ENCODE data around the gene NRL. TPM values are rescaled to one million over a fixed set of nuclear protein-coding genes. Genes with fewer than 3 reads are reported as not detected.

Gene NRL
- polyA plus RNA-seq, 1 donor (not counting 4 experiments of a cell fraction or from before 2014, with no cell fraction given), result 0.29 TPM

DNA sequence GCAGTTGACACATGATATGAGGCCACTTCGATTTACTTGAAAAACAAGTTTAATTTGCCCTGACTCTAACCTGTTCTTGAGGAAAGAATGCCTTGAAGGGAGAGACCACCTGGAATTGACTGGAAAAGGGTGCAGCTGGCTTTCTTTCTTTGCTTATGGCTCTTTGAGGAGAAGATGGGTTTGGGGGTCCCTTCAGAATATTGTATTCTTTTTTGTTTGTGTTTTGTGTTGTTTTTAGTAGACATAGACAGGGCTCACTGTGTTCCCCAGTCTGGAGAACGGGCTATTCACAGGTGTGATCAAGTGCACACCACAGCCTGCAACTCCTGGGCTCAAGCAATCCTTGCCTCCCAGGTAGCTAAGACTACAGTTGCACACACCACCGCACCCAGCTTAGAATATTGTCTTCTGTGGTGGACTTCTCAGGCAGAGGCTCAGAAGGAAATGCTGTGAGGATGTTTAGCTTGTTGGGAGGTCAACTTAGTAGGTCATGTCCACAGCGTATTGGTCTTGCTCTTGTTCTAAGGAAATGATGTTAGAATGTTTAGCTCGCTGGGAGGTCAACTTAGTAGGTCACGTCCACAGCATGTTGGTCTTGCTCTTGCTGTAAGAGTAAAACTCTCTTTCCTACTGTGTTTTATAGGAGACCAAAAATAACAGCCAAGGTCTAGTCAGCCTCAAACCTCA, 1.5 kb upstream of the NRL start:
- peaks cover 15% of the 10 kb centered on the region for H3K4me1 ChIP-seq (ENCODE audit: control insufficient read depth, extremely low read depth, insufficient read depth, low read length)
- DNase-seq (ENCODE audit: low read depth, low spot score) (no peak), FAIRE-seq (no peak)
- dilution Hi-C loops (cut with MboI; ENCODE audit: extremely low pct_ligation_motif_present, low sequenced_read_pairs), result no loop called here
- H3K36me3 ChIP-seq (ENCODE audit: control insufficient read depth in 2 of 2, extremely low read depth in 1 of 2, insufficient read depth in 2 of 2, low read length in 2 of 2), result peaks cover 19 to 30% of the 10 kb centered on the region in 2 experiments
- peak overlapping the region; percentile 71 for H3K4me2 ChIP-seq (ENCODE audit: control insufficient read depth, extremely low read depth, insufficient read depth, low read depth, low read length)
- H2AFZ ChIP-seq (ENCODE audit: control insufficient read depth, low read length), result no peak overlapping the region
- no peaks in the 10 kb centered on the region for H3K79me2 ChIP-seq (ENCODE audit: control insufficient read depth, insufficient read depth, low read length)
- no peaks in the 10 kb centered on the region for H4K20me1 ChIP-seq (ENCODE audit: control insufficient read depth, extremely low read depth, insufficient read depth, low read length)
- no peak for TF ChIP-seq CTCF (optimal IDR thresholded peaks at IDR 0.05 in 1 of 3, IDR thresholded peaks at IDR 0.05 in 1 of 3, conservative IDR thresholded peaks at IDR 0.05 in 1 of 3; ENCODE audit: extremely low read depth in 1 of 3, insufficient read depth in 2 of 3, low read length in 3 of 3)
- TF ChIP-seq EZH2 (IDR thresholded peaks at IDR 0.05; ENCODE audit: low read length), result no peak
- no peaks in the 10 kb centered on the region for H3K27me3 ChIP-seq (ENCODE audit: control insufficient read depth, extremely low read depth, insufficient read depth, low read length)
- no peak overlapping the region for H3K27ac ChIP-seq (ENCODE audit: control insufficient read depth, insufficient read depth, low read length)
- H3K4me3 ChIP-seq (ENCODE audit: control insufficient read depth in 2 of 3, extremely low read depth in 1 of 3, insufficient read depth in 2 of 3, low read depth in 1 of 3, low read length in 3 of 3), result peak overlapping the region in 1 of 3 experiments; percentile 74
- peak overlapping the region; percentile 90 for H3K9ac ChIP-seq (ENCODE audit: control insufficient read depth, extremely low read depth, insufficient read depth, low read length)
- H3K9me1 ChIP-seq (ENCODE audit: control insufficient read depth, extremely low read depth, insufficient read depth, low read length), result no peaks in the 10 kb centered on the region
- no peaks in the 10 kb centered on the region for H3K9me3 ChIP-seq (ENCODE audit: control insufficient read depth, low read depth, low read length)

DNA sequence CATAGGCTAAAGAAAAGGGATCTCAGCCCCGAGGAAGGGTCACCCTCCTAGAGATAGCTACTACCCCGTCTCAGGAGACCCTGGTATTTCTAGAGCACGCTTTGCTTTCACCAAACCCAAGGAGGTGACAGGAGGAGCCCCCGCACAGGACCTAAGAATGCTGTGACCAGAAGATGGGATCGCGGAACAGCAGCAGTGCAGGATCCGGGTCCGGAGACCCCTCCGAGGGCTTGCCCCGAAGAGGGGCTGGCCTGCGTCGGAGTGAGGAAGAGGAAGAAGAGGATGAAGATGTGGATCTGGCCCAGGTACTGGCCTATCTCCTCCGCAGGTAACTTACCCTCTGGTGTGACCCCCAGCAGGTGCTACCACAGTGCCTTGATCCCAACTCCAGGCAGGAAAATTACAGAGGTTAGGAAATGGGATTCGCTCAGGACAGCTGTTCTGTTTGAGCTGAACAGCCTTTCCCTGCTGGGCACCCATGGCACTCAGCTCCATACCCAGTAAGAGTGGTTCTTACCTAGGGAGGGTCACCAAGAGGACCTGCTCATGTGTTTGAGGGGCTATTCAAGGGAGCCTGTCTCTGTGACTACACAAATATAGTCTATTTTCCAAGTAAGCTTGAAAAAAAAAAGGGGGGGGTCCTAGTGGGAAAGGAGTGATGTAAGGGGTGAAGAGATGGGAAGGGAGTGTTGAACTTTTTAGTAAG, 826 bp upstream of the NRL start:
- dilution Hi-C loops (cut with MboI; ENCODE audit: extremely low pct_ligation_motif_present, low sequenced_read_pairs), result no loop called here
- peaks cover 15% of the 10 kb centered on the region for H3K4me1 ChIP-seq (ENCODE audit: control insufficient read depth, extremely low read depth, insufficient read depth, low read length)
- H2AFZ ChIP-seq (ENCODE audit: control insufficient read depth, low read length), result peak overlapping the region; percentile 83
- H4K20me1 ChIP-seq (ENCODE audit: control insufficient read depth, extremely low read depth, insufficient read depth, low read length), result no peaks in the 10 kb centered on the region
- peak overlapping the region; percentile 68 to 84 (median 74) for H3K4me3 ChIP-seq (ENCODE audit: control insufficient read depth in 2 of 3, extremely low read depth in 1 of 3, insufficient read depth in 2 of 3, low read depth in 1 of 3, low read length in 3 of 3)
- FAIRE-seq, result no peak
- H3K36me3 ChIP-seq (ENCODE audit: control insufficient read depth in 2 of 2, extremely low read depth in 1 of 2, insufficient read depth in 2 of 2, low read length in 2 of 2), result peaks cover 15 to 27% of the 10 kb centered on the region in 2 experiments
- TF ChIP-seq CTCF (optimal IDR thresholded peaks at IDR 0.05 in 1 of 3, IDR thresholded peaks at IDR 0.05 in 1 of 3, conservative IDR thresholded peaks at IDR 0.05 in 1 of 3; ENCODE audit: extremely low read depth in 1 of 3, insufficient read depth in 2 of 3, low read length in 3 of 3) (no peak), EZH2 (IDR thresholded peaks at IDR 0.05; ENCODE audit: low read length) (no peak)
- H3K4me2 ChIP-seq (ENCODE audit: control insufficient read depth, extremely low read depth, insufficient read depth, low read depth, low read length), result peak overlapping the region; percentile 71
- peak overlapping the region; percentile 90 for H3K9ac ChIP-seq (ENCODE audit: control insufficient read depth, extremely low read depth, insufficient read depth, low read length)
- H3K9me3 ChIP-seq (ENCODE audit: control insufficient read depth, low read depth, low read length), result no peaks in the 10 kb centered on the region
- H3K27me3 ChIP-seq (ENCODE audit: control insufficient read depth, extremely low read depth, insufficient read depth, low read length), result no peaks in the 10 kb centered on the region
- no peaks in the 10 kb centered on the region for H3K9me1 ChIP-seq (ENCODE audit: control insufficient read depth, extremely low read depth, insufficient read depth, low read length)
- no peak for DNase-seq (ENCODE audit: low read depth, low spot score)
- H3K79me2 ChIP-seq (ENCODE audit: control insufficient read depth, insufficient read depth, low read length), result no peaks in the 10 kb centered on the region
- peak overlapping the region; percentile 97 for H3K27ac ChIP-seq (ENCODE audit: control insufficient read depth, insufficient read depth, low read length)

All from keratinocyte (primary cell).